Left ventricle myocardium inferior (tissue), 1 donor: ENCODE measurements around the gene LRP2. TPM values are rescaled to one million over a fixed set of nuclear protein-coding genes. Genes with fewer than 3 reads are reported as not detected.
A peak's percentile ranks its signal among the peaks of the same experiment; 100 is the strongest.

Source experiments
- DNase-seq: peaks from one replicate; pipeline ENCODE4 v3.0.0-alpha.2; 2020
- H3K27ac ChIP-seq: fragments of 200-600 bp; replicated peaks from 2 replicates; pipeline ENCODE4 v1.8.0; 2021
- H3K27me3 ChIP-seq: fragments of 200-600 bp; 2 replicates; pipeline ENCODE4 v1.8.0; 2021; ENCODE audit warnings: low read depth
- H3K36me3 ChIP-seq: fragments of 200-600 bp; 2 replicates; pipeline ENCODE4 v1.8.0; 2021
- H3K4me1 ChIP-seq: fragments of 200-600 bp; 2 replicates; pipeline ENCODE4 v1.8.0; 2021
- H3K4me3 ChIP-seq: fragments of 200-600 bp; 2 replicates; pipeline ENCODE4 v1.8.0; 2021; ENCODE audit warnings: mild to moderate bottlenecking, moderate library complexity
- H3K9me3 ChIP-seq: fragments of 200-600 bp; replicated peaks from 2 replicates; pipeline ENCODE4 v1.8.0; 2021
- CTCF ChIP-seq: fragments of 200-600 bp; IDR thresholded peaks from 2 replicates; pipeline ENCODE4 v1.8.0; 2021; ENCODE audit warnings: antibody characterized with exemption, mild to moderate bottlenecking, borderline replicate concordance
- intact Hi-C: fragments of 100-400 bp; cut with micrococcal nuclease; formaldehyde crosslinking; loops from one replicate; pipeline ENCODE4 v1.11.0; 2022
- total RNA-seq: library from RNA; stranded (reverse); fragmentation: NEBNext Ultra II Directional; extraction: Animal tissue kit (Norgen Biotek cat#: 25700); gene quantifications from one replicate; pipeline ENCODE4 v1.2.1, GENCODE V29; 2021
- donor health status: DM: no; HTN: yes; CAD: no; lungs with severe emphysema.

LRP2 gene
- total RNA-seq, 1 donor from 2014 or later = 0.05 TPM

- intact Hi-C loops = no loop called here
- TF ChIP-seq CTCF = no peak
- Histone ChIP-seq H3K9me3 (peaks cover 3% of the 10 kb centered on the region), H3K36me3 (no peaks in the 10 kb centered on the region), H3K4me3 (no peak overlapping the region), H3K27ac (no peak overlapping the region), H3K4me1 (peaks cover 5% of the 10 kb centered on the region), H3K27me3 (peaks cover 8% of the 10 kb centered on the region)
- no peak for DNase-seq
These were observed 202.6 kb downstream of the LRP2 start for GRCh38 chr2:169159686-169160085.

GRCh38 chr2:169158874-169159273, 203.5 kb downstream of the LRP2 start:
- H3K36me3 ChIP-seq = no peaks in the 10 kb centered on the region
- intact Hi-C loops = no loop called here
- H3K27ac ChIP-seq = no peak overlapping the region
- H3K27me3 ChIP-seq = peaks cover 8% of the 10 kb centered on the region
- DNase-seq = no peak
- peaks cover 11% of the 10 kb centered on the region for H3K9me3 ChIP-seq
- no peak for TF ChIP-seq CTCF
- H3K4me3 ChIP-seq = no peak overlapping the region
- peaks cover 5% of the 10 kb centered on the region for H3K4me1 ChIP-seq

- no peak for DNase-seq
- intact Hi-C loops = loop anchor here (10.0 kb wide), 1 partner anchor 181 kb away; no protein-coding TSS in a partner anchor
- Histone ChIP-seq H3K36me3 (no peaks in the 10 kb centered on the region), H3K27ac (no peak overlapping the region), H3K4me1 (no peaks in the 10 kb centered on the region), H3K4me3 (no peak overlapping the region), H3K27me3 (no peaks in the 10 kb centered on the region), H3K9me3 (no peaks in the 10 kb centered on the region)
- TF ChIP-seq CTCF = no peak
These were observed 216.1 kb downstream of the LRP2 start for GRCh38 chr2:169146220-169146619.

GRCh38 chr2:169143998-169144397, 218.3 kb downstream of the LRP2 start:
- Histone ChIP-seq H3K36me3 (no peaks in the 10 kb centered on the region), H3K4me1 (peaks cover 6% of the 10 kb centered on the region), H3K9me3 (no peaks in the 10 kb centered on the region), H3K4me3 (no peak overlapping the region), H3K27me3 (no peaks in the 10 kb centered on the region), H3K27ac (no peak overlapping the region)
- no peak for TF ChIP-seq CTCF
- DNase-seq = no peak
- intact Hi-C loops = loop anchor here (10.0 kb wide), 1 partner anchor 179 kb away; no protein-coding TSS in a partner anchor

- no peak for DNase-seq
- intact Hi-C loops = loop anchor here (10.0 kb wide), 1 partner anchor 177 kb away; no protein-coding TSS in a partner anchor
- Histone ChIP-seq H3K36me3 (no peaks in the 10 kb centered on the region), H3K9me3 (no peaks in the 10 kb centered on the region), H3K4me1 (peaks cover 17% of the 10 kb centered on the region), H3K27me3 (no peaks in the 10 kb centered on the region), H3K27ac (no peak overlapping the region), H3K4me3 (no peak overlapping the region)
- peak; percentile 83 for TF ChIP-seq CTCF
These were observed 220.5 kb downstream of the LRP2 start for GRCh38 chr2:169141713-169142352.
